SK-N-SH (cell line): ENCODE measurements around the gene INTS14. TPM values are rescaled to one million over a fixed set of nuclear protein-coding genes. Genes with fewer than 3 reads are reported as not detected.

Source experiments
- CTCF ChIA-PET: fragments of 300-600, 350-600 bp; formaldehyde crosslinking; extraction: SDS; loops from one replicate; lab custom pipeline; 2021; lab: Yijun Ruan, JAX
- POLR2A ChIA-PET: fragments of 350-600 bp; sonication (Branson Sonifier 250); formaldehyde crosslinking; extraction: SDS; loops from one replicate; lab custom pipeline; 2020; ENCODE audit warnings: antibody characterized with exemption, inconsistent platforms; lab: Yijun Ruan, JAX
- DNase-seq: peaks from one replicate; pipeline ENCODE4 v3.0.0; 2012
- H2AFZ ChIP-seq: fragments of 200-600 bp; sonication (generic); 2 replicates; pipeline ENCODE4 v1.8.1; 2016; ENCODE audit warnings: antibody characterized with exemption, mild to moderate bottlenecking, low read depth
- H3F3A ChIP-seq: fragments of 200-600 bp; sonication (generic); replicated peaks from 2 replicates; pipeline ENCODE3; 2016; ENCODE audit warnings: antibody characterized with exemption, mild to moderate bottlenecking; ENCODE audit not compliant: insufficient read depth
- H3K27ac ChIP-seq, 2 experiments: fragments of 200-500 bp in 1 of 2; fragments of 200-600 bp in 1 of 2; sonication (Bioruptor generic) in 1 of 2; sonication (generic), shearing (Covaris generic) in 1 of 2; 2 replicates each; pipeline versions ENCODE4 v1.5.1 to v1.6.1; 2014 to 2016; ENCODE audit warnings: low read depth in 2 of 2, inconsistent platforms in 1 of 2, low read length in 1 of 2, mild to moderate bottlenecking in 1 of 2, mixed read lengths in 1 of 2
- H3K27me3 ChIP-seq: fragments of 200-600 bp; sonication (generic), shearing (Covaris generic); 2 replicates; pipeline ENCODE4 v1.6.1; 2016; ENCODE audit warnings: mixed run types; ENCODE audit not compliant: insufficient read depth
- H3K36me3 ChIP-seq, 2 experiments: fragments of 200-500 bp in 1 of 2; fragments of 200-600 bp in 1 of 2; sonication (Bioruptor generic) in 1 of 2; sonication (generic) in 1 of 2; replicated peaks in 1 of 2; 2 replicates each; pipeline versions ENCODE3 to v1.5.1; 2014 to 2016; ENCODE audit warnings: low read length in 1 of 2, mild to moderate bottlenecking in 1 of 2; ENCODE audit not compliant: insufficient read depth in 2 of 2, control insufficient read depth in 1 of 2
- H3K4me1 ChIP-seq, 2 experiments: fragments of 200-500 bp in 1 of 2; fragments of 200-600 bp in 1 of 2; sonication (Bioruptor generic) in 1 of 2; sonication (generic), shearing (Covaris generic) in 1 of 2; 2 replicates each; pipeline versions ENCODE4 v1.5.1 to v1.6.1; 2014 to 2016; ENCODE audit warnings: low read depth in 1 of 2, low read length in 1 of 2, mixed run types in 1 of 2; ENCODE audit not compliant: insufficient read depth in 2 of 2, control insufficient read depth in 1 of 2
- H3K4me2 ChIP-seq: fragments of 200-600 bp; sonication (generic), shearing (Covaris generic); 2 replicates; pipeline ENCODE4 v1.6.1; 2017; ENCODE audit warnings: mixed run types
- H3K4me3 ChIP-seq, 2 experiments: fragments of 200-500 bp in 1 of 2; fragments of 200-600 bp in 1 of 2; sonication (Bioruptor generic) in 1 of 2; sonication (generic), shearing (Covaris generic) in 1 of 2; 2 replicates each; pipeline versions ENCODE4 v1.5.1 to v1.8.1; 2014 to 2016; ENCODE audit warnings: low read depth in 2 of 2, inconsistent platforms in 1 of 2, low read length in 1 of 2, mild to moderate bottlenecking in 1 of 2, mixed read lengths in 1 of 2, moderate library complexity in 1 of 2
- H3K79me2 ChIP-seq: fragments of 200-600 bp; sonication (generic); 2 replicates; pipeline ENCODE4 v1.8.1; 2017; ENCODE audit warnings: mild to moderate bottlenecking; ENCODE audit not compliant: insufficient read depth
- H3K9ac ChIP-seq: fragments of 200-600 bp; sonication (generic); 2 replicates; pipeline ENCODE4 v1.6.1; 2017; ENCODE audit warnings: mixed run types
- H3K9me2 ChIP-seq: fragments of 200-600 bp; sonication (generic); 2 replicates; pipeline ENCODE4 v1.6.1; 2017; ENCODE audit warnings: mixed run types
- H3K9me3 ChIP-seq: fragments of 200-600 bp; sonication (generic); 2 replicates; pipeline ENCODE4 v1.6.1; 2017; ENCODE audit warnings: mixed run types, mild to moderate bottlenecking, moderate library complexity
- H4K20me1 ChIP-seq: fragments of 200-600 bp; sonication (generic); 2 replicates; pipeline ENCODE4 v1.6.1; 2017; ENCODE audit warnings: mild to moderate bottlenecking, mixed run types; ENCODE audit not compliant: insufficient read depth
- CTCF ChIP-seq: fragments of 200-600 bp; sonication (generic); IDR thresholded peaks from 2 replicates; pipeline ENCODE4 v1.6.1; 2017; ENCODE audit warnings: antibody characterized with exemption, mild to moderate bottlenecking, moderate library complexity
- FOSL2 ChIP-seq: IDR thresholded peaks from 2 replicates; pipeline ENCODE4 v1.4.0; 2012; ENCODE audit warnings: low read depth, mild to moderate bottlenecking, moderate library complexity, borderline replicate concordance
- GABPA ChIP-seq: IDR thresholded peaks from 2 replicates; pipeline ENCODE4 v1.4.0; 2012; ENCODE audit warnings: low read depth, mild to moderate bottlenecking
- GATA2 ChIP-seq: sonication (generic); formaldehyde crosslinking; IDR thresholded peaks from 2 replicates; pipeline ENCODE4 v1.5.0; 2020; ENCODE audit warnings: mild to moderate bottlenecking, missing genetic modification reagents
- IRF3 ChIP-seq: fragments of 150-350 bp; IDR thresholded peaks from 2 replicates; pipeline ENCODE4 v1.6.1; 2016; ENCODE audit warnings: mild to moderate bottlenecking, low read depth, low read length
- JUND ChIP-seq: IDR thresholded peaks from 2 replicates; pipeline ENCODE4 v1.4.0; 2012
- NFIC ChIP-seq: IDR thresholded peaks from 2 replicates; pipeline ENCODE4 v1.4.0; 2012; ENCODE audit warnings: borderline replicate concordance
- PBX3 ChIP-seq: IDR thresholded peaks from 2 replicates; pipeline ENCODE4; 2012
- RCOR1 ChIP-seq: fragments of 150-350 bp; IDR thresholded peaks from 2 replicates; pipeline ENCODE4 v1.6.1; 2017; ENCODE audit warnings: antibody characterized with exemption, low read length
- RFX5 ChIP-seq: IDR thresholded peaks from 2 replicates; pipeline ENCODE4 v1.6.1; 2012; ENCODE audit warnings: mild to moderate bottlenecking, improper control_type of control experiment, low read length
- TCF12 ChIP-seq: IDR thresholded peaks from 2 replicates; pipeline ENCODE4 v1.4.0; 2012
- TEAD4 ChIP-seq: IDR thresholded peaks from 2 replicates; pipeline ENCODE4 v1.4.0; 2012; ENCODE audit warnings: mild to moderate bottlenecking, borderline replicate concordance; ENCODE audit not compliant: insufficient read depth
- YY1 ChIP-seq: IDR thresholded peaks from 2 replicates; pipeline ENCODE4 v1.4.0; 2012; ENCODE audit warnings: low read depth, mild to moderate bottlenecking
- WGBS: methylation state at CpG from one replicate; pipeline ENCODE4 v1.1.6; 2017; ENCODE audit warnings: low lambda C conversion rate; 5-methylcytosine and 5-hydroxymethylcytosine counted together
- polyA plus RNA-seq, 3 experiments: library from polyadenylated mRNA; depleted of rRNA; stranded (reverse); fragments of >200 nt; gene quantifications; 2 replicates each; pipeline ENCODE4 v1.2.3, GENCODE V29; 2012

Gene INTS14
- polyA plus RNA-seq, 1 of the 3 experiments (the other 2 are of a cell fraction) = 44.9 TPM

- TF ChIP-seq RFX5 (no peak), GATA2 (CRISPR knock-in tag) (no peak), IRF3 (no peak), RCOR1 (no peak), YY1 (no peak)
Observed at GRCh38 chr15:65659502-65660052, 48.6 kb upstream of the INTS14 start (continued).

GRCh38 chr15:65655457-65655856 lies 44.5 kb upstream of the INTS14 start:
- Histone ChIP-seq H3K27ac (peak overlapping the region; percentile 44 to 51; a peak in 3 of 4 replicates), H3K9ac (no peak overlapping the region), H3K4me2 (peak overlapping the region; percentile 31; the same call in 1 of the 2 replicates), H4K20me1 (no peaks in the 10 kb centered on the region), H2AFZ (no peak overlapping the region), H3K9me3 (no peaks in the 10 kb centered on the region), H3F3A (peaks cover 15% of the 10 kb centered on the region), H3K9me2 (no peaks in the 10 kb centered on the region), H3K79me2 (no peaks in the 10 kb centered on the region), H3K4me1 (peaks cover 11 to 21% of the 10 kb centered on the region in 2 experiments), H3K27me3 (no peaks in the 10 kb centered on the region), H3K36me3 (peaks cover 10 to 11% of the 10 kb centered on the region in 2 experiments), H3K4me3 (no peak overlapping the region)
- DNase-seq = peak; percentile 54
- no peak for TF ChIP-seq CTCF
- TF ChIP-seq JUND = peak; percentile 58
- TF ChIP-seq GATA2 (CRISPR knock-in tag) = peak; percentile 20; the same call in 1 of the 2 replicates
- no peak for TF ChIP-seq GABPA
- no peak for TF ChIP-seq TEAD4
- TF ChIP-seq FOSL2 = peak; percentile 23; the same call in 1 of the 2 replicates
- peak; percentile 80 for TF ChIP-seq PBX3
- peak; percentile 89 for TF ChIP-seq TCF12
- TF ChIP-seq NFIC = peak; percentile 39; the same call in 1 of the 2 replicates
- 39% methylated on average over 4 of the region's 4 CpGs for WGBS
- POLR2A ChIA-PET = no interaction called here
- CTCF ChIA-PET = interaction anchor here (1.0 kb wide), 1 partner anchor 16 kb away, joined by 3 read pairs; no protein-coding TSS in a partner anchor
